A673 (cell line): ENCODE data around the gene IPO7. TPM values are rescaled to one million over a fixed set of nuclear protein-coding genes. Genes with fewer than 3 reads are reported as not detected.

ENCODE experiments used
- BruUV-seq: library from RNA; stranded (reverse); fragments of 400-500 nt; replicated peaks from 2 replicates; lab custom pipeline; 2021; lab: Mats Ljungman, UMichigan
- CTCF ChIA-PET: fragments of 300-600 bp; sonication (Branson Sonifier 250); formaldehyde crosslinking; loops from one replicate; lab custom pipeline; 2022; ENCODE audit warnings: antibody characterized with exemption; lab: Charles Lee
- POLR2A ChIA-PET: fragments of 300-600 bp; sonication (Branson Sonifier 250); formaldehyde crosslinking; loops from one replicate; lab custom pipeline; 2022; ENCODE audit warnings: antibody characterized with exemption; ENCODE audit not compliant: low non-redundant PET; lab: Charles Lee
- DNase-seq: peaks from one replicate; pipeline ENCODE4 v3.0.0-alpha.2; 2015; ENCODE audit warnings: low spot score
- H3K27ac ChIP-seq: fragments of 200-600 bp; sonication (generic); 2 replicates; pipeline ENCODE4 v1.5.1; 2016; ENCODE audit warnings: mixed run types, low read depth, mild to moderate bottlenecking, mixed read lengths, antibody characterized with exemption, low read length; ENCODE audit not compliant: poor library complexity, severe bottlenecking
- H3K27me3 ChIP-seq: fragments of 200-600 bp; sonication (generic); replicated peaks from 2 replicates; pipeline ENCODE4 v1.6.1; 2017; ENCODE audit warnings: mixed run types, low read depth, mild to moderate bottlenecking, mixed read lengths, antibody characterized with exemption, low read length; ENCODE audit not compliant: insufficient read depth, poor library complexity
- H3K36me3 ChIP-seq: fragments of 200-600 bp; sonication (generic); 2 replicates; pipeline ENCODE4 v1.6.1; 2016; ENCODE audit warnings: mixed run types, mild to moderate bottlenecking, mixed read lengths, antibody characterized with exemption, low read length; ENCODE audit not compliant: insufficient read depth, poor library complexity, severe bottlenecking
- H3K4me1 ChIP-seq: fragments of 200-600 bp; sonication (generic); 2 replicates; pipeline ENCODE4 v1.6.1; 2017; ENCODE audit warnings: mixed run types, mild to moderate bottlenecking, mixed read lengths, antibody characterized with exemption, low read length; ENCODE audit not compliant: insufficient read depth, poor library complexity, severe bottlenecking
- H3K4me3 ChIP-seq: fragments of 200-600 bp; sonication (generic); 2 replicates; pipeline ENCODE4 v1.5.1; 2016; ENCODE audit warnings: low read depth, mixed run types, mild to moderate bottlenecking, mixed read lengths, low read length; ENCODE audit not compliant: poor library complexity, severe bottlenecking
- H3K9me3 ChIP-seq: fragments of 200-600 bp; sonication (generic); 2 replicates; pipeline ENCODE4 v1.6.1; 2016; ENCODE audit warnings: mixed run types, low read depth, mild to moderate bottlenecking, mixed read lengths, antibody characterized with exemption, low read length; ENCODE audit not compliant: poor library complexity, severe bottlenecking
- CTCF ChIP-seq: fragments of 300-800, 200-600 bp; sonication (generic); conservative IDR thresholded peaks from 2 replicates; pipeline ENCODE4 v1.5.1; 2017; ENCODE audit warnings: low read depth, mild to moderate bottlenecking, antibody characterized with exemption, low read length, moderate library complexity, mixed read lengths
- EZH2 ChIP-seq: fragments of 200-600 bp; sonication (generic); IDR thresholded peaks from 2 replicates; pipeline ENCODE4 v1.6.1; 2017; ENCODE audit warnings: borderline replicate concordance, low read depth, mild to moderate bottlenecking, mixed read lengths, antibody characterized with exemption, low read length; ENCODE audit not compliant: poor library complexity, severe bottlenecking
- intact Hi-C: fragments of 100-400 bp; cut with micrococcal nuclease; formaldehyde crosslinking; loops from one replicate; pipeline ENCODE4 v1.10.0; 2022; ENCODE audit not compliant: unreplicated experiment
- total RNA-seq: library from RNA; stranded (reverse); gene quantifications from 2 replicates; pipeline ENCODE4 v1.2.3, GENCODE V29; 2021

Gene IPO7
- total RNA-seq, 1 experiment from 2014 or later: 174 TPM

- DNase-seq: no peak
- Histone ChIP-seq H3K27me3 (no peaks in the 10 kb centered on the region), H3K4me3 (no peak overlapping the region), H3K27ac (no peak overlapping the region), H3K4me1 (peaks cover 6% of the 10 kb centered on the region), H3K9me3 (no peaks in the 10 kb centered on the region), H3K36me3 (peaks cover 6% of the 10 kb centered on the region)
- BruUV-seq: no TSS peak
- no peak for TF ChIP-seq CTCF
- TF ChIP-seq EZH2: no peak
- CTCF ChIA-PET: no interaction called here
- POLR2A ChIA-PET: no interaction called here
- intact Hi-C loops: no loop called here
Observed at GRCh38 chr11:9396310-9396709, 11.9 kb downstream of the IPO7 start.

GRCh38 chr11:9396752-9397151 is 12.3 kb downstream of the IPO7 start:
- no peaks in the 10 kb centered on the region for H3K27me3 ChIP-seq
- intact Hi-C loops: no loop called here
- no peaks in the 10 kb centered on the region for H3K9me3 ChIP-seq
- H3K4me3 ChIP-seq: no peak overlapping the region
- POLR2A ChIA-PET: no interaction called here
- CTCF ChIA-PET: no interaction called here
- no peak overlapping the region for H3K27ac ChIP-seq
- no TSS peak for BruUV-seq
- DNase-seq: no peak
- TF ChIP-seq CTCF (no peak), EZH2 (no peak)
- peaks cover 6% of the 10 kb centered on the region for H3K36me3 ChIP-seq
- H3K4me1 ChIP-seq: peaks cover 6% of the 10 kb centered on the region

GRCh38 chr11:9397746-9398680 is 13.6 kb downstream of the IPO7 start:
- Histone ChIP-seq H3K9me3 (no peaks in the 10 kb centered on the region), H3K27ac (no peak overlapping the region), H3K36me3 (no peaks in the 10 kb centered on the region), H3K4me3 (no peak overlapping the region), H3K4me1 (peaks cover 6% of the 10 kb centered on the region), H3K27me3 (no peaks in the 10 kb centered on the region)
- no TSS peak for BruUV-seq
- ChIA-PET POLR2A (no interaction called here), CTCF (no interaction called here)
- DNase-seq: no peak
- TF ChIP-seq CTCF (no peak), EZH2 (no peak)
- intact Hi-C loops: no loop called here
